Measurements from ENCODE around the gene PCDHGB3.

The PCDHGB3 gene

DNA sequence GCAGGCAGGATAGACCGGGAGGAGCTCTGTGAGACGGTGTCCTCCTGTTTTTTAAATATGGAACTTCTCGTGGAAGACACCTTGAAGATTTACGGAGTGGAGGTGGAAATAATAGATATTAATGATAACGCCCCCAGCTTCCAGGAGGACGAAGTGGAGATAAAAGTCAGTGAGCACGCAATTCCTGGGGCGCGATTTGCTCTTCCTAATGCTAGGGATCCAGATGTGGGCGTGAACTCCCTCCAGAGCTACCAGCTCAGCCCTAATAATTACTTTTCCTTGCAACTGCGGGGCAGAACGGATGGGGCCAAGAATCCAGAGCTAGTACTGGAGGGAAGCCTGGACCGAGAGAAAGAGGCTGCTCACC, 51.4 kb downstream of the PCDHGB3 start:
- DNase-seq = no peak
